GM12878 (cell line): ENCODE results near the gene IER3. TPM values are rescaled to one million over a fixed set of nuclear protein-coding genes. Genes with fewer than 3 reads are reported as not detected.
A peak's percentile ranks its signal among the peaks of the same experiment; 100 is the strongest.

ENCODE experiments used
- CBFB ChIP-seq: IDR thresholded peaks from 2 replicates; pipeline ENCODE4 v1.6.1; 2016; ENCODE audit warnings: antibody characterized with exemption, low read depth
- EP300 ChIP-seq, 2 experiments: fragments of 150-350 bp in 1 of 2; IDR thresholded peaks; 2 replicates each; pipeline ENCODE4 v1.6.1; 2011 to 2012; ENCODE audit warnings: low read depth in 2 of 2, low read length in 2 of 2, borderline replicate concordance in 1 of 2, improper control_type of control experiment in 1 of 2, inconsistent platforms in 1 of 2; ENCODE audit not compliant: control insufficient read depth in 1 of 2
- ETV6 ChIP-seq, 2 experiments: fragments of 450-650 bp in 1 of 2; IDR thresholded peaks in 1 of 2; conservative IDR thresholded peaks in 1 of 2; 2 replicates each; pipeline ENCODE4 v1.6.1; 2014; ENCODE audit warnings: antibody characterized with exemption in 1 of 2, borderline replicate concordance in 1 of 2, low read depth in 1 of 2, mild to moderate bottlenecking in 1 of 2, moderate library complexity in 1 of 2
- GATAD2B ChIP-seq: fragments of 450-650 bp; conservative IDR thresholded peaks from 2 replicates; pipeline ENCODE4 v1.6.1; 2017; ENCODE audit warnings: low read depth, mild to moderate bottlenecking, moderate library complexity
- HDAC6 ChIP-seq: fragments of 200-600 bp; sonication (generic); IDR thresholded peaks from one replicate; pipeline ENCODE4 v1.8.0; 2017; ENCODE audit warnings: antibody characterized with exemption; ENCODE audit not compliant: unreplicated experiment
- HDGF ChIP-seq: fragments of 450-650 bp; IDR thresholded peaks from 2 replicates; pipeline ENCODE4 v1.6.1; 2016; ENCODE audit warnings: antibody characterized with exemption
- LARP7 ChIP-seq: fragments of 450-650 bp; IDR thresholded peaks from 2 replicates; pipeline ENCODE4 v1.6.1; 2017; ENCODE audit warnings: mild to moderate bottlenecking
- MTA2 ChIP-seq: fragments of 450-650 bp; IDR thresholded peaks from 2 replicates; pipeline ENCODE4 v1.6.1; 2016; ENCODE audit warnings: low read depth, mild to moderate bottlenecking, moderate library complexity
- MXI1 ChIP-seq: fragments of 150-350 bp; IDR thresholded peaks from 2 replicates; pipeline ENCODE4 v1.6.1; 2011; ENCODE audit warnings: low read depth, mild to moderate bottlenecking, inconsistent platforms, low read length, improper control_type of control experiment
- POLR2A ChIP-seq: IDR thresholded peaks from 2 replicates; pipeline ENCODE4 v1.6.1; 2011; ENCODE audit warnings: low read depth, mild to moderate bottlenecking, low read length
- SPI1 ChIP-seq: IDR thresholded peaks from 2 replicates; pipeline ENCODE4 v1.6.1; 2011; ENCODE audit warnings: low read depth, mild to moderate bottlenecking, low read length, moderate library complexity, borderline replicate concordance; ENCODE audit not compliant: insufficient read depth
- TCF7 ChIP-seq: IDR thresholded peaks from 2 replicates; pipeline ENCODE4 v1.6.1; 2014; ENCODE audit warnings: antibody characterized with exemption, borderline replicate concordance
- ZNF217 ChIP-seq: fragments of 450-650 bp; IDR thresholded peaks from 2 replicates; pipeline ENCODE4 v1.6.1; 2017; ENCODE audit warnings: antibody characterized with exemption, mild to moderate bottlenecking
- polyA plus RNA-seq, 11 experiments: library from polyadenylated mRNA; depleted of rRNA in 4 of 11; unstranded in 6 of 11; stranded (reverse) in 5 of 11; fragments of >200 nt; fragmentation: Nextera tagmentation in 4 of 11; fragmentation: Illumina TruSeq in 1 of 11; extraction: Ambion mirVana in 4 of 11; extraction: Trizol in 1 of 11; gene quantifications; 1 replicate in 1 of 11; 2 replicates in 10 of 11; pipeline versions ENCODE4 v1.2.1 to v1.2.3, GENCODE V29; 2011 to 2016; ENCODE audit warnings: inconsistent platforms in 2 of 11, missing spikeins in 2 of 11, low read depth in 1 of 11
- total RNA-seq, 4 experiments: library from RNA; depleted of rRNA in 3 of 4; stranded (reverse); fragments of >200 nt in 3 of 4; fragmentation: Illumina TruSeq in 1 of 4; extraction: Trizol in 1 of 4; gene quantifications; 2 replicates each; pipeline versions ENCODE4 v1.2.1 to v1.2.3, GENCODE V29; 2013 to 2021

The IER3 gene
- total and polyA plus RNA-seq, 10 of the 15 experiments (the other 5 are each of a cell fraction or from before 2014, with no cell fraction given): 1.9 to 100 (median 32.3) TPM

DNA sequence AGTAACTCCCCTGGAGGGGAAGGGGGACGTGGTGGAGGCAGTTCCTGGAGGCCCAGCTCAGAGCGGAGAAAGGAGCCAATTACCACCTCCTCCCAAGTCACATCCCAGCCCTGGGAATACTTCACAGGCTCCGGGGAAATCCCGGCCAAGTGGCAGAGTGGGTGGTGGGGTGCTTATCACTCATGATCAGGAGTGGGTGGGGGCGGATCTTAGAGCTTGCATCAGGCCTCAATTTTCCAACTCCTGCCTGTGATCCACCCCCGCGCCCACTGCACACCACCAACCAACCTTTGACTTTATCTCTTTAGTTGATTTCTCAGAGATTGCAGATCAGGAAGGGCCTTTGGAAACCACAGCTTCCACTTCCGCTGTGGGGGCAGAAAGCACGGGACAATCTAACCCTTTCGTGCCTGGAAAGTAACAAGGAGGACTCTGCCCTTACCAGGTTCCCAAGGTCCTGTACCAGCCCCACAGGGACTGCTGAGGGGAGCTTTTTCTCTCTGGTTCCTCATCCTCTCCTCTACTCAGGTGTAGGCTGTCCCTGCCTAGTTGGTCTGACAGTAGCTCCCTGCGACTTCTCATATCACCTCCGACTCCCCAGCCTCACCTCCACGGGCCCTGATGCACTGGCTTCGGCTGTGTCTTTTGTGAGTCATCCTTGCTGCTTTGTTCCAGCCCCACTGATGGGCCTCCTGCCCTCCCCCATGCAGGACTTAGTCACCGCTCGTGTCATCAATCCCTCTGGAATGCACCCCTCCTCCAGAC is 24.9 kb upstream of the IER3 start (continued):
- TF ChIP-seq GATAD2B (peak; percentile 80), ETV6 (conservative IDR thresholded peaks at IDR 0.05 in 1 of 2, IDR thresholded peaks at IDR 0.05 in 1 of 2; ENCODE audit: borderline replicate concordance in 1 of 2, low read depth in 1 of 2) (0 out of 4 replicates have a peak, but pooled peaks of 1 of the 2 experiments have one; percentile 38), ZNF217 (peak; percentile 69; the same call in 1 of the 2 replicates), EP300 (IDR thresholded peaks at IDR 0.05; ENCODE audit: borderline replicate concordance in 1 of 2, control insufficient read depth in 1 of 2, low read depth in 2 of 2, low read length in 2 of 2) (peak in 1 of 2 experiments; percentile 56; a peak in 2 of 4 replicates), TCF7 (no peak), MXI1 (no peak), HDAC6 (no peak), CBFB (0 out of 2 replicates have a peak, but pooled peaks have one; percentile 51), MTA2 (peak; percentile 66), SPI1 (peak; percentile 61; the same call in 1 of the 2 replicates), HDGF (peak; percentile 44; the same call in 1 of the 2 replicates), POLR2A (no peak), LARP7 (0 out of 2 replicates have a peak, but pooled peaks have one; percentile 24)
